ENCODE results near the gene CPD.

DNA sequence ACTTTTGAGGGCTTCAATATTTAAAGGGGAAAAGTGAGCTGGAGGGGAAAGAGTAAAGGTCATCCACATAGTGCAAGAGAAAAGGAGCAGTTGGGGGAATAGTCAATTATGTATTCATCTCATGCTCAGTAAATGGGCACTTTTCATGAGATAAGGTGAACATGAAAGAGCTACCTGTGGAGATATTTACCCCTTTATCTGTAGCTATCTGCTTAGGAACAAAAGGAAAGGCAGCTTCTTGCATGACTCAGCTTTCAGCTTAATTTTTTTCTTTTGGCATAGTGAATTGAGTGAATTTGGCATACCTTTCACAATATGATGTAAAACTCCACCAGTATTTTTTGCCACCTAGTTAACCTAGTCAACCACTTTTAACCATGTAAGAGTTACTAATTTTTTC, 26.4 kb downstream of the CPD start:
- TF ChIP-seq, protein P1, sequence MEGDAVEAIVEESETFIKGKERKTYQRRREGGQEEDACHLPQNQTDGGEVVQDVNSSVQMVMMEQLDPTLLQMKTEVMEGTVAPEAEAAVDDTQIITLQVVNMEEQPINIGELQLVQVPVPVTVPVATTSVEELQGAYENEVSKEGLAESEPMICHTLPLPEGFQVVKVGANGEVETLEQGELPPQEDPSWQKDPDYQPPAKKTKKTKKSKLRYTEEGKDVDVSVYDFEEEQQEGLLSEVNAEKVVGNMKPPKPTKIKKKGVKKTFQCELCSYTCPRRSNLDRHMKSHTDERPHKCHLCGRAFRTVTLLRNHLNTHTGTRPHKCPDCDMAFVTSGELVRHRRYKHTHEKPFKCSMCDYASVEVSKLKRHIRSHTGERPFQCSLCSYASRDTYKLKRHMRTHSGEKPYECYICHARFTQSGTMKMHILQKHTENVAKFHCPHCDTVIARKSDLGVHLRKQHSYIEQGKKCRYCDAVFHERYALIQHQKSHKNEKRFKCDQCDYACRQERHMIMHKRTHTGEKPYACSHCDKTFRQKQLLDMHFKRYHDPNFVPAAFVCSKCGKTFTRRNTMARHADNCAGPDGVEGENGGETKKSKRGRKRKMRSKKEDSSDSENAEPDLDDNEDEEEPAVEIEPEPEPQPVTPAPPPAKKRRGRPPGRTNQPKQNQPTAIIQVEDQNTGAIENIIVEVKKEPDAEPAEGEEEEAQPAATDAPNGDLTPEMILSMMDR (IDR thresholded peaks at IDR 0.05; ENCODE audit: insufficient read depth, low read depth, low read length), result no peak
- TF ChIP-seq EZH2 (IDR thresholded peaks at IDR 0.05; ENCODE audit: insufficient read depth, low read length), result no peak

Measured in astrocyte (in vitro differentiated cells and primary cell).